GM18873 (cell line): ENCODE data around the gene UEVLD.
A peak's percentile ranks its signal among the peaks of the same experiment; 100 is the strongest.
"Not testable (repeated sequence)": the region's sequence is repeated elsewhere in the genome, so short reads cannot be mapped to it uniquely, and the experiment has no call there.

Experiments used
- ATAC-seq: cut with Tn5 transposase; IDR thresholded peaks from one replicate; pipeline ENCODE4 v1.9.1; 2021; ENCODE audit warnings: mild to moderate bottlenecking, moderate library complexity, moderate number of reproducible peaks; ENCODE audit not compliant: unreplicated experiment, low FRiP score

The UEVLD gene

GRCh38 chr11:18588297-18589252, at the start of gene UEVLD:
UEVLD (minus strand) TSS chr11:18588734; CDS start chr11:18588654, 80 bp downstream.
- peak; percentile 54 for ATAC-seq

GRCh38 chr11:18634140-18635032, 45.9 kb upstream of the UEVLD start, which contains the start of gene SPTY2D1:
SPTY2D1 (minus strand) TSS chr11:18634342; CDS start chr11:18634257, 85 bp downstream.
- peak; percentile 94 for ATAC-seq

- ATAC-seq: peak; percentile 58
Observed at GRCh38 chr11:18633256-18634139, 45.0 kb upstream of the UEVLD start.

- no peak for ATAC-seq
Observed at GRCh38 chr11:18632841-18633240, 44.3 kb upstream of the UEVLD start.

GRCh38 chr11:18624161-18624560, 35.6 kb upstream of the UEVLD start:
- ATAC-seq: no peak

- no peak for ATAC-seq
Observed at GRCh38 chr11:18623707-18624106, 35.2 kb upstream of the UEVLD start.

- ATAC-seq: no peak
Observed at GRCh38 chr11:18618342-18619025, 29.9 kb upstream of the UEVLD start.

- ATAC-seq: peak; percentile 44
Observed at GRCh38 chr11:18617688-18618341, 29.3 kb upstream of the UEVLD start.

- ATAC-seq: peak; percentile 88
Observed at GRCh38 chr11:18615628-18616392, 27.3 kb upstream of the UEVLD start.

- no peak for ATAC-seq
Observed at GRCh38 chr11:18614667-18615066, 26.1 kb upstream of the UEVLD start.

- ATAC-seq: no peak
Observed at GRCh38 chr11:18612394-18612793, 23.9 kb upstream of the UEVLD start.

GRCh38 chr11:18611196-18611595, 22.7 kb upstream of the UEVLD start:
- no peak for ATAC-seq

- ATAC-seq: no peak
Observed at GRCh38 chr11:18608376-18608775, 19.8 kb upstream of the UEVLD start.

GRCh38 chr11:18600915-18601569, 12.5 kb upstream of the UEVLD start:
- no peak for ATAC-seq

GRCh38 chr11:18599739-18600230, 11.3 kb upstream of the UEVLD start, which contains the start of gene MISFA:
MISFA (plus strand) TSS chr11:18599789; CDS start chr11:18599929, 140 bp downstream.
- no peak for ATAC-seq

GRCh38 chr11:18594999-18595749, 6.6 kb upstream of the UEVLD start:
- no peak for ATAC-seq

- ATAC-seq: not testable (repeated sequence)
Observed at GRCh38 chr11:18594088-18594487, 5.6 kb upstream of the UEVLD start.
